Lower leg skin (tissue), 4 donors: ENCODE results near the gene WWOX. TPM values are rescaled to one million over a fixed set of nuclear protein-coding genes. Genes with fewer than 3 reads are reported as not detected.

ENCODE experiments used
- DNase-seq, 2 donors: peaks; one replicate each; pipeline ENCODE4 v3.0.0-alpha.2; 2019; ENCODE audit warnings: low spot score in 2 of 2
- H3K4me3 ChIP-seq: fragments of 200-600 bp; sonication (generic); 2 replicates; pipeline ENCODE4 v1.5.1; 2017; ENCODE audit warnings: mild to moderate bottlenecking, low read depth; ENCODE audit not compliant: poor library complexity, severe bottlenecking
- CTCF ChIP-seq, 3 donors: fragments of 450-650 bp; IDR thresholded peaks; one replicate each; pipeline ENCODE4 v1.5.1; 2016; ENCODE audit warnings: antibody characterized with exemption in 3 of 3, mild to moderate bottlenecking in 3 of 3, moderate library complexity in 2 of 3
- POLR2A ChIP-seq, 2 donors: fragments of 450-650 bp; IDR thresholded peaks; one replicate each; pipeline ENCODE4 v1.6.1; 2016 to 2017; ENCODE audit warnings: antibody characterized with exemption in 2 of 2, mild to moderate bottlenecking in 1 of 2, moderate library complexity in 1 of 2
- WGBS, 2 donors: methylation state at CpG; one replicate each; pipeline ENCODE4 v1.1.5; 2018; 5-methylcytosine and 5-hydroxymethylcytosine counted together
- intact Hi-C: fragments of 100-400 bp; cut with DNase I; formaldehyde crosslinking; loops from one replicate; pipeline ENCODE4 v1.15.0; 2023; ENCODE audit warnings: low total_unique reads
- total RNA-seq, 4 donors: library from RNA; depleted of rRNA; stranded (reverse); fragments of >200 nt; gene quantifications; one replicate each; pipeline ENCODE4 v1.1.0, GENCODE V29; 2016

The WWOX gene
- total RNA-seq, 4 donors from 2014 or later, result 21.0 to 82.7 (median 36.1) TPM

GRCh38 chr16:78211946-78212345 lies 112.5 kb downstream of the WWOX start:
- H3K4me3 ChIP-seq, result no peak overlapping the region
- intact Hi-C loops, result no loop called here
- WGBS, 2 donors, result 70 to 92% methylated on average over 2 of the region's 2 CpGs
- DNase-seq, result no peak
- TF ChIP-seq POLR2A (IDR thresholded peaks at IDR 0.05) (no peak), CTCF (IDR thresholded peaks at IDR 0.05) (no peak)

- TF ChIP-seq POLR2A (IDR thresholded peaks at IDR 0.05) (no peak), CTCF (IDR thresholded peaks at IDR 0.05) (no peak)
- no peak overlapping the region for H3K4me3 ChIP-seq
- WGBS, 2 donors, result 84 to 94% methylated on average over 7 of the region's 7 CpGs
- no peak for DNase-seq
- intact Hi-C loops, result no loop called here
Observed at GRCh38 chr16:78212674-78213073, 113.2 kb downstream of the WWOX start.

- 75 to 80% methylated on average over 7 of the region's 7 CpGs for WGBS, 2 donors
- TF ChIP-seq POLR2A (IDR thresholded peaks at IDR 0.05) (no peak), CTCF (IDR thresholded peaks at IDR 0.05) (no peak)
- no peak overlapping the region for H3K4me3 ChIP-seq
- intact Hi-C loops, result no loop called here
- no peak for DNase-seq
Observed at GRCh38 chr16:78213751-78214150, 114.3 kb downstream of the WWOX start.

- DNase-seq, result no peak
- 97 to 99% methylated on average over 9 of the region's 9 CpGs for WGBS, 2 donors
- TF ChIP-seq POLR2A (IDR thresholded peaks at IDR 0.05) (no peak), CTCF (IDR thresholded peaks at IDR 0.05) (no peak)
- intact Hi-C loops, result no loop called here
- no peak overlapping the region for H3K4me3 ChIP-seq
Observed at GRCh38 chr16:78215222-78215621, 115.8 kb downstream of the WWOX start.

- intact Hi-C loops, result no loop called here
Observed at GRCh38 chr16:78216166-78216745, 116.8 kb downstream of the WWOX start.

More at GRCh38 chr16:78216166-78216745, 116.8 kb downstream of the WWOX start:
- TF ChIP-seq CTCF (IDR thresholded peaks at IDR 0.05), result no peak
- DNase-seq, result no peak
- 91 to 97% methylated on average over 4 of the region's 4 CpGs for WGBS, 2 donors
- no peak overlapping the region for H3K4me3 ChIP-seq
